ENCODE data around the gene LMOD1.

- TF ChIP-seq CTCF (IDR thresholded peaks at IDR 0.05) (no peak), POLR2A (IDR thresholded peaks at IDR 0.05) (no peak)
These were observed 9.4 kb upstream of the LMOD1 start for GRCh38 chr1:201955729-201956143.

Measured in heart left ventricle (tissue), 13 donors.